B cell (primary cell): ENCODE measurements around the gene VAV3. TPM values are rescaled to one million over a fixed set of nuclear protein-coding genes. Genes with fewer than 3 reads are reported as not detected.

Experiments used
- ATAC-seq: fragments of 200-7000 bp; cut with Tn5 transposase; one replicate; pipeline ENCODE4 v1.10.0; 2021; ENCODE audit warnings: low read depth, mild to moderate bottlenecking, moderate number of reproducible peaks, moderate library complexity
- CTCF ChIA-PET: fragments of 350-600 bp; sonication (Branson Sonifier 250); formaldehyde crosslinking; loops from one replicate; lab custom pipeline; 2021; ENCODE audit warnings: antibody characterized with exemption, inconsistent platforms; lab: Charles Lee
- POLR2A ChIA-PET: fragments of 350-600 bp; sonication (Branson Sonifier 250); formaldehyde crosslinking; loops from one replicate; lab custom pipeline; 2021; ENCODE audit warnings: antibody characterized with exemption; lab: Charles Lee
- DNase-seq: peaks from one replicate; pipeline ENCODE4 v3.0.0; 2013
- H2AFZ ChIP-seq: 2 replicates; pipeline ENCODE4 v1.6.1; 2012; ENCODE audit warnings: mild to moderate bottlenecking, low read depth, low read length; ENCODE audit not compliant: insufficient read depth, poor library complexity, severe bottlenecking
- H3K27ac ChIP-seq, 2 donors: 1 replicate in 1 of 2; 2 replicates in 1 of 2; pipeline ENCODE4 v1.5.1; 2012 to 2013; ENCODE audit warnings: low read length in 2 of 2, mild to moderate bottlenecking in 2 of 2, moderate library complexity in 1 of 2
- H3K27me3 ChIP-seq, 4 experiments: fragments of 200-600 bp in 1 of 4; sonication (generic) in 1 of 4; replicated peaks in 1 of 4; 1 replicate in 2 of 4; 2 replicates in 2 of 4; pipeline versions ENCODE4 v1.6.1 to v1.7.0; 2013 to 2016; ENCODE audit warnings: low read length in 3 of 4, mild to moderate bottlenecking in 2 of 4, mixed read lengths in 1 of 4, moderate library complexity in 1 of 4; ENCODE audit not compliant: insufficient read depth in 4 of 4, control insufficient read depth in 3 of 4; ENCODE audit errors: control extremely low read depth in 1 of 4
- H3K36me3 ChIP-seq, 2 experiments: replicated peaks in 1 of 2; 1 replicate in 1 of 2; 2 replicates in 1 of 2; pipeline versions ENCODE4 v1.6.1 to v1.7.1; 2013; ENCODE audit warnings: low read length in 1 of 2; ENCODE audit not compliant: insufficient read depth in 2 of 2, control insufficient read depth in 1 of 2; ENCODE audit errors: control extremely low read depth in 1 of 2, extremely low read depth in 1 of 2
- H3K4me1 ChIP-seq, 2 donors: fragments of 200-600 bp in 1 of 2; sonication (generic) in 1 of 2; 1 replicate in 1 of 2; 2 replicates in 1 of 2; pipeline versions ENCODE4 v1.5.1 to v1.6.1; 2013 to 2017; ENCODE audit warnings: low read length in 2 of 2; ENCODE audit not compliant: control insufficient read depth in 2 of 2, insufficient read depth in 2 of 2
- H3K4me2 ChIP-seq: replicated peaks from 2 replicates; pipeline ENCODE3; 2012; ENCODE audit warnings: mild to moderate bottlenecking, low read depth, low read length; ENCODE audit not compliant: poor library complexity, severe bottlenecking
- H3K4me3 ChIP-seq, 5 experiments: fragments of 200-600 bp in 1 of 5; sonication (generic) in 1 of 5; 1 replicate in 3 of 5; 2 replicates in 2 of 5; pipeline versions ENCODE4 v1.5.1 to v1.7.0; 2011 to 2016; ENCODE audit warnings: low read length in 4 of 5, mild to moderate bottlenecking in 4 of 5, low read depth in 2 of 5, control low read depth in 1 of 5, moderate library complexity in 1 of 5; ENCODE audit not compliant: insufficient read depth in 1 of 5; ENCODE audit errors: control extremely low read depth in 1 of 5, extremely low read depth in 1 of 5
- H3K79me2 ChIP-seq: fragments of 200-600 bp; sonication (generic); one replicate; pipeline ENCODE4 v1.6.0; 2016; ENCODE audit warnings: low read length; ENCODE audit not compliant: control insufficient read depth, insufficient read depth
- H3K9ac ChIP-seq: fragments of 200-600 bp; sonication (generic); 2 replicates; pipeline ENCODE4 v1.6.1; 2017; ENCODE audit warnings: mild to moderate bottlenecking, low read length, moderate library complexity
- H3K9me3 ChIP-seq, 3 donors: one replicate each; pipeline versions ENCODE4 v1.6.1 to v1.7.1; 2013; ENCODE audit warnings: low read length in 2 of 3; ENCODE audit not compliant: control insufficient read depth in 2 of 3, insufficient read depth in 1 of 3; ENCODE audit errors: control extremely low read depth in 1 of 3
- H4K20me1 ChIP-seq: 2 replicates; pipeline ENCODE4 v1.6.0; 2012; ENCODE audit warnings: mild to moderate bottlenecking, low read length; ENCODE audit not compliant: insufficient read depth, control insufficient read depth, poor library complexity, severe bottlenecking
- H3K27ac Mint-ChIP-seq: one replicate; pipeline ENCODE4 v1.8.0; 2021; ENCODE audit warnings: mixed read lengths
- H3K27me3 Mint-ChIP-seq: one replicate; pipeline ENCODE4 v1.8.0; 2021; ENCODE audit warnings: mixed read lengths
- H3K4me1 Mint-ChIP-seq: one replicate; pipeline ENCODE4 v1.8.0; 2021; ENCODE audit warnings: mixed read lengths
- H3K4me3 Mint-ChIP-seq: one replicate; pipeline ENCODE4 v1.8.0; 2021; ENCODE audit warnings: mixed read lengths
- H3K9me3 Mint-ChIP-seq: one replicate; pipeline ENCODE4 v1.8.0; 2022; ENCODE audit warnings: mixed read lengths; ENCODE audit not compliant: insufficient read depth
- EZH2 ChIP-seq: IDR thresholded peaks from 2 replicates; pipeline ENCODE4 v1.6.1; 2012; ENCODE audit warnings: borderline replicate concordance, low read depth, mild to moderate bottlenecking, moderate library complexity, low read length; ENCODE audit not compliant: insufficient read depth, poor library complexity, severe bottlenecking
- WGBS: methylation state at CpG from one replicate; pipeline ENCODE4 v1.1.5; 2013; ENCODE audit warnings: missing lambda C conversion rate; ENCODE audit not compliant: insufficient coverage; 5-methylcytosine and 5-hydroxymethylcytosine counted together
- intact Hi-C: fragments of 100-400 bp; cut with micrococcal nuclease; formaldehyde crosslinking; loops from one replicate; pipeline ENCODE4 v1.10.0; 2022
- polyA plus RNA-seq: library from polyadenylated mRNA; depleted of rRNA; stranded (reverse); fragments of >200 nt; gene quantifications from 2 replicates; pipeline ENCODE4 v1.2.3, GENCODE V29; 2012
- total RNA-seq, 2 donors: library from RNA; stranded (reverse); fragments of 120-200 nt in 1 of 2; gene quantifications; 1 replicate in 1 of 2; 2 replicates in 1 of 2; pipeline versions ENCODE4 v1.2.3 to v1.2.4, GENCODE V29; 2013 to 2022
- TF ChIP-seq, protein P1 (sequence below): fragments of 200-600 bp; IDR thresholded peaks from one replicate; pipeline ENCODE4 v1.8.0; 2022; ENCODE audit warnings: antibody characterized with exemption, mild to moderate bottlenecking

Gene VAV3
- total and polyA plus RNA-seq, 2 donors (not counting 1 experiment from before 2014, with no cell fraction given) = 14.8 to 32.5 TPM

GRCh38 chr1:107710005-107710404 lies 255.0 kb downstream of the VAV3 start:
- no peak overlapping the region for H3K4me2 ChIP-seq
- no peak overlapping the region for H3K9ac ChIP-seq
- H3K27ac ChIP-seq = no peak overlapping the region
- peaks cover 2% of the 10 kb centered on the region for H3K79me2 ChIP-seq
- Mint-ChIP-seq H3K27me3 (no peaks in the 10 kb centered on the region), H3K9me3 (no peaks in the 10 kb centered on the region), H3K4me1 (no peaks in the 10 kb centered on the region), H3K27ac (no peak overlapping the region), H3K4me3 (no peak overlapping the region)
- no peak overlapping the region for H2AFZ ChIP-seq
- intact Hi-C loops = no loop called here
- no peaks in the 10 kb centered on the region for H3K4me1 ChIP-seq
- H3K4me3 ChIP-seq = no peak overlapping the region
- TF ChIP-seq, protein P1, sequence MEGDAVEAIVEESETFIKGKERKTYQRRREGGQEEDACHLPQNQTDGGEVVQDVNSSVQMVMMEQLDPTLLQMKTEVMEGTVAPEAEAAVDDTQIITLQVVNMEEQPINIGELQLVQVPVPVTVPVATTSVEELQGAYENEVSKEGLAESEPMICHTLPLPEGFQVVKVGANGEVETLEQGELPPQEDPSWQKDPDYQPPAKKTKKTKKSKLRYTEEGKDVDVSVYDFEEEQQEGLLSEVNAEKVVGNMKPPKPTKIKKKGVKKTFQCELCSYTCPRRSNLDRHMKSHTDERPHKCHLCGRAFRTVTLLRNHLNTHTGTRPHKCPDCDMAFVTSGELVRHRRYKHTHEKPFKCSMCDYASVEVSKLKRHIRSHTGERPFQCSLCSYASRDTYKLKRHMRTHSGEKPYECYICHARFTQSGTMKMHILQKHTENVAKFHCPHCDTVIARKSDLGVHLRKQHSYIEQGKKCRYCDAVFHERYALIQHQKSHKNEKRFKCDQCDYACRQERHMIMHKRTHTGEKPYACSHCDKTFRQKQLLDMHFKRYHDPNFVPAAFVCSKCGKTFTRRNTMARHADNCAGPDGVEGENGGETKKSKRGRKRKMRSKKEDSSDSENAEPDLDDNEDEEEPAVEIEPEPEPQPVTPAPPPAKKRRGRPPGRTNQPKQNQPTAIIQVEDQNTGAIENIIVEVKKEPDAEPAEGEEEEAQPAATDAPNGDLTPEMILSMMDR = no peak
- no peak for TF ChIP-seq EZH2
- ChIA-PET CTCF (no interaction called here), POLR2A (no interaction called here)
- ATAC-seq (no peak), DNase-seq (no peak)
- H3K36me3 ChIP-seq = peaks cover 0 to 3% of the 10 kb centered on the region in 2 experiments
- no peaks in the 10 kb centered on the region for H3K27me3 ChIP-seq
- no peaks in the 10 kb centered on the region for H4K20me1 ChIP-seq
- no peaks in the 10 kb centered on the region for H3K9me3 ChIP-seq

- ChIA-PET POLR2A (no interaction called here), CTCF (no interaction called here)
- Histone ChIP-seq H2AFZ (no peak overlapping the region), H3K4me1 (no peaks in the 10 kb centered on the region), H3K4me3 (no peak overlapping the region), H3K9ac (no peak overlapping the region), H3K27ac (no peak overlapping the region), H3K9me3 (no peaks in the 10 kb centered on the region), H3K27me3 (no peaks in the 10 kb centered on the region), H3K36me3 (peaks cover 2 to 28% of the 10 kb centered on the region in 2 experiments), H3K4me2 (no peak overlapping the region), H3K79me2 (peaks cover 2% of the 10 kb centered on the region), H4K20me1 (peaks cover 5% of the 10 kb centered on the region)
- DNase-seq = no peak
- intact Hi-C loops = no loop called here
- no peaks in the 10 kb centered on the region for H3K4me1 Mint-ChIP-seq
- TF ChIP-seq EZH2 = no peak
- TF ChIP-seq, protein P1 = no peak
- WGBS = no CpG with 5 or more reads among the region's 2 CpGs
- H3K27ac Mint-ChIP-seq = no peak overlapping the region
- H3K9me3 Mint-ChIP-seq = no peaks in the 10 kb centered on the region
- H3K4me3 Mint-ChIP-seq = no peak overlapping the region
- no peak for ATAC-seq
- H3K27me3 Mint-ChIP-seq = no peaks in the 10 kb centered on the region
Observed at GRCh38 chr1:107707111-107707510, 257.9 kb downstream of the VAV3 start.
